GM13976 (cell line): ENCODE results near the gene ACRV1.

Experiments used
- DNase-seq: peaks from one replicate; pipeline ENCODE4 v3.0.0; 2012; ENCODE audit warnings: low spot score
- CTCF ChIP-seq: IDR thresholded peaks from 2 replicates; pipeline ENCODE4 v1.5.1; 2012; ENCODE audit warnings: borderline replicate concordance, mild to moderate bottlenecking; ENCODE audit not compliant: insufficient read depth; ENCODE audit errors: extremely low read depth, missing control alignments, control extremely low read depth
- in situ Hi-C: fragments of 300-500 bp; cut with MboI; formaldehyde crosslinking; loops from one replicate; pipeline ENCODE4 v1.12.0; 2022; ENCODE audit warnings: low sequenced_read_pairs, mixed read lengths, inconsistent platforms; ENCODE audit not compliant: unreplicated experiment

The ACRV1 gene

GRCh38 chr11:125663910-125664309, 16.7 kb downstream of the ACRV1 start:
- no peak for TF ChIP-seq CTCF
- no peak for DNase-seq
- in situ Hi-C loops, result no loop called here

- in situ Hi-C loops, result no loop called here
- no peak for TF ChIP-seq CTCF
- no peak for DNase-seq
Measured at GRCh38 chr11:125662689-125663088, 18.0 kb downstream of the ACRV1 start.

GRCh38 chr11:125649465-125650166, 31.0 kb downstream of the ACRV1 start:
- no peak for TF ChIP-seq CTCF
- DNase-seq, result no peak
- in situ Hi-C loops, result no loop called here

- no peak for DNase-seq
Measured at GRCh38 chr11:125645871-125646270, 34.8 kb downstream of the ACRV1 start.

GRCh38 chr11:125638315-125638714, 42.3 kb downstream of the ACRV1 start:
- TF ChIP-seq CTCF, result no peak
- in situ Hi-C loops, result no loop called here
- DNase-seq, result no peak

More at GRCh38 chr11:125645871-125646270, 34.8 kb downstream of the ACRV1 start:
- TF ChIP-seq CTCF, result no peak
- in situ Hi-C loops, result no loop called here

- TF ChIP-seq CTCF, result no peak
- in situ Hi-C loops, result no loop called here
- no peak for DNase-seq
Measured at GRCh38 chr11:125637840-125638239, 42.8 kb downstream of the ACRV1 start.
